Measurements from ENCODE around the gene CCDC43.
"Not testable (repeated sequence)": the region's sequence is repeated elsewhere in the genome, so short reads cannot be mapped to it uniquely, and the experiment has no call there.

Gene CCDC43

GRCh38 chr17:44677136-44677535, 12.4 kb downstream of the CCDC43 start:
- intact Hi-C loops (cut with DNase I): no loop called here
- no peak for DNase-seq

- no peak for DNase-seq
- intact Hi-C loops (cut with DNase I): no loop called here
Observed at GRCh38 chr17:44673893-44674292, 15.7 kb downstream of the CCDC43 start.

- no peak for DNase-seq
- intact Hi-C loops (cut with DNase I): no loop called here
Observed at GRCh38 chr17:44672479-44673093, 17.0 kb downstream of the CCDC43 start.

- intact Hi-C loops (cut with DNase I): no loop called here
- DNase-seq: no peak
Observed at GRCh38 chr17:44666006-44666405, 23.6 kb downstream of the CCDC43 start.

- intact Hi-C loops (cut with DNase I): no loop called here
- DNase-seq: no peak
Observed at GRCh38 chr17:44664867-44665266, 24.7 kb downstream of the CCDC43 start.

- intact Hi-C loops (cut with DNase I): no loop called here
- DNase-seq: no peak
Observed at GRCh38 chr17:44663095-44663494, 26.5 kb downstream of the CCDC43 start.

GRCh38 chr17:44661835-44662234, 27.7 kb downstream of the CCDC43 start:
- DNase-seq: no peak
- intact Hi-C loops (cut with DNase I): no loop called here

- intact Hi-C loops (cut with DNase I): no loop called here
Observed at GRCh38 chr17:44655983-44656710, 33.4 kb downstream of the CCDC43 start, which contains the start of gene MEIOC. Gene MEIOC (plus strand): TSS chr17:44656468. CDS start chr17:44656614, 146 bp downstream.

GRCh38 chr17:44653954-44654353, 35.6 kb downstream of the CCDC43 start:
- intact Hi-C loops (cut with DNase I): no loop called here
- DNase-seq: no peak

More at GRCh38 chr17:44655983-44656710, 33.4 kb downstream of the CCDC43 start, which contains the start of gene MEIOC:
- peak in 3 of 42 donors; percentile 11 to 22 (median 13) for DNase-seq

GRCh38 chr17:44653384-44653783, 36.2 kb downstream of the CCDC43 start:
- intact Hi-C loops (cut with DNase I): no loop called here

GRCh38 chr17:44652727-44653126, 36.8 kb downstream of the CCDC43 start:
- intact Hi-C loops (cut with DNase I): no loop called here
- DNase-seq: no peak

More at GRCh38 chr17:44653384-44653783, 36.2 kb downstream of the CCDC43 start:
- DNase-seq: no peak

GRCh38 chr17:44651228-44651627, 38.3 kb downstream of the CCDC43 start:
- intact Hi-C loops (cut with DNase I): no loop called here

GRCh38 chr17:44648963-44649362, 40.6 kb downstream of the CCDC43 start:
- intact Hi-C loops (cut with DNase I): no loop called here
- no peak for DNase-seq

More at GRCh38 chr17:44651228-44651627, 38.3 kb downstream of the CCDC43 start:
- DNase-seq: no peak

- intact Hi-C loops (cut with DNase I): no loop called here
Observed at GRCh38 chr17:44647736-44648135, 41.8 kb downstream of the CCDC43 start.

GRCh38 chr17:44646280-44646679, 43.3 kb downstream of the CCDC43 start:
- intact Hi-C loops (cut with DNase I): no loop called here
- no peak for DNase-seq

More at GRCh38 chr17:44647736-44648135, 41.8 kb downstream of the CCDC43 start:
- no peak for DNase-seq

- DNase-seq: peak in 2 of 42 donors; percentile 10 to 34
- intact Hi-C loops (cut with DNase I): no loop called here
Observed at GRCh38 chr17:44645341-44645740, 44.2 kb downstream of the CCDC43 start.

- DNase-seq: peak in 1 of 42 donors; percentile 3
- intact Hi-C loops (cut with DNase I): no loop called here
Observed at GRCh38 chr17:44642834-44643233, 46.7 kb downstream of the CCDC43 start.

- DNase-seq: no peak
- intact Hi-C loops (cut with DNase I): loop anchor here (10.0 kb wide), 1 partner anchor 102 kb away; no protein-coding TSS in a partner anchor
Observed at GRCh38 chr17:44637066-44637465, 52.5 kb downstream of the CCDC43 start.

GRCh38 chr17:44636562-44636961, 53.0 kb downstream of the CCDC43 start:
- intact Hi-C loops (cut with DNase I): loop anchor here (10.0 kb wide), 1 partner anchor 102 kb away; no protein-coding TSS in a partner anchor
- DNase-seq: no peak

GRCh38 chr17:44634401-44634800, 55.2 kb downstream of the CCDC43 start:
- intact Hi-C loops (cut with DNase I): loop anchor here (10.0 kb wide), 1 partner anchor 100 kb away; no protein-coding TSS in a partner anchor

More at GRCh38 chr17:44634401-44634800, 55.2 kb downstream of the CCDC43 start:
- not testable (repeated sequence) for DNase-seq
